Activated gamma-delta T cell treated with anti-CD3 and anti-CD28 coated beads, Interleukin-2, amount 50 U/mL, for 16 hours (primary cell): Measurements from ENCODE around the gene GTF3C2.
A peak's percentile ranks its signal among the peaks of the same experiment; 100 is the strongest.
"Not testable (repeated sequence)": the region's sequence is repeated elsewhere in the genome, so short reads cannot be mapped to it uniquely, and the experiment has no call there.

ENCODE experiments used
- DNase-seq: peaks from one replicate; pipeline ENCODE4 v3.0.0-alpha.2; 2020; ENCODE audit warnings: low read depth

GTF3C2 gene

GRCh38 chr2:27373567-27373966 is 17.0 kb upstream of the GTF3C2 start:
- no peak for DNase-seq

DNA sequence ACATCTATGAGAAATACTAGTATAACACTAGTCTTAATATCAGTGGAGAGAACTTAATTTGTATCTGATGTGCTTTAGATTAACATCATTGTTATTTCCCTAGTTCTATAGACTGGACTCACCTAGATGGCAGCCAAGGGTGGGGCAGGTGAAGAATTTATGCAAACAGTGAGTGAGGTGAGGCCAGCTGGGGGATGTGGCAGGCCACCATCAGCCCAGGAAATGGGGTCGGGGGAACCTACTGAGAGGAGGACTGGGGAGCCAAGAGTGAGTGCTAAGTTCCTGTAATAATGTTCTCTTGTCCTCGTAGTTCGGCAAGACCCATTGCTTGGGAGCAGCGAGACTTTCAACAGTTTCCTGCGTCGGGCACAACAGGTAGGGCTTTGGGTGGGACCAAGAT is 16.4 kb upstream of the GTF3C2 start:
- DNase-seq: no peak

- DNase-seq: no peak
Measured at GRCh38 chr2:27370816-27371620, 14.5 kb upstream of the GTF3C2 start.

GRCh38 chr2:27370026-27370815 is 13.7 kb upstream of the GTF3C2 start, which contains the start of the genes EIF2B4 and SNX17:
EIF2B4 (minus strand) TSS chr2:27370338; CDS start chr2:27370314, 24 bp downstream.
SNX17 (plus strand) TSS chr2:27370616; CDS start chr2:27370744, 128 bp downstream.
- peak; percentile 99 for DNase-seq

GRCh38 chr2:27369471-27370025 is 13.0 kb upstream of the GTF3C2 start:
- DNase-seq: no peak

- no peak for DNase-seq
Measured at GRCh38 chr2:27363933-27364332, 7.4 kb upstream of the GTF3C2 start.

DNA sequence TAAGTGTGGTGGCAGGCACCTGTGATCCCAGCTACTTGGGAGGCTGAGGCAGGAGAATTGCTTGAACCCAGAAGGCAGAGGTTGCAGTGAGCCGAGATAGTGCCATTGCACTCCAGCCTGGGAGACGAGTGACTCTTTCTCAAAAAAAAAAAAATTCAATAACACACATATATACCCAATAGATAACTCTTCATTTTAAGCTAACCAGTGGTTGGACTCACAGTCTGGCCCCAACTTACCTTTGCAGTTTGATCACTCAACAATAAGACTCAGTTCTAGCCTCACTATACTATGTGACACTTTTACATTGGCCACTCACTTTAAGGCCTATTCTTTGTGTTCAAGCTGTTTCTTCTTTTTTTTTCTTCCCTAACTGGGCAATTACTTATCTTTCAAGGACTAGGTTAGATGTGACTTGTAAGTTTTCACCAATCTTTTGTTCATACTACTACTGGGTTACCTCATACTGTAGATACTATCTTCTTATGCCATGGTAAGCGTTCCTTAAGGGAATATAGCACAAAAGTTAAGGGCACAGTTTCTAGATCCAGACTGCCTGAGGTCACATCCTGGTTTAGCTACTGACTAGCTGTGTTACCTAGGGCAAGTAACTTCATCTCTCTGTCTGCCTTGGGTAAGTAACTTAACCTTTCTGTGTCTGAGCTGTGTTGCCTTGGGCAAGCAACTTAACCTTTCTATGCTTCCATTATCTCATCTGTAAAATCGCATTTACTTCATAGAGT is 6.3 kb upstream of the GTF3C2 start:
- DNase-seq: no peak

GRCh38 chr2:27356056-27356381 is 545 bp downstream of the GTF3C2 start:
- no peak for DNase-seq

DNA sequence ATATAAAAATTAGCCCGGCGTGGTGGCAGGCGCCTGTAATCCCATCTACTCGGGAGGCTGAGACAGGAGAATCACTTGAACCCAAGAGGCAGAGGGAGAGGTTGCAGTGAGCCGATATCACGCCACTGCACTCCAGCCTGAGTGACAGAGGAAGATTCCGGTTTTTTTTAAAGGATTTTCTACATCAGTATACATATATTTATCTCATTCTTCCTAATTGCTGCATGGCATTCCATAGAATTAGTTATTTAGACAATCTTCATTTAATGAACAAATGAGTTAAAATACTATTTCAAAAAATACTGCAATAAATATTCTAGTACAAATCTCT is 2.0 kb downstream of the GTF3C2 start:
- no peak for DNase-seq

- DNase-seq: no peak
Measured at GRCh38 chr2:27353762-27354596, 2.6 kb downstream of the GTF3C2 start.

DNA sequence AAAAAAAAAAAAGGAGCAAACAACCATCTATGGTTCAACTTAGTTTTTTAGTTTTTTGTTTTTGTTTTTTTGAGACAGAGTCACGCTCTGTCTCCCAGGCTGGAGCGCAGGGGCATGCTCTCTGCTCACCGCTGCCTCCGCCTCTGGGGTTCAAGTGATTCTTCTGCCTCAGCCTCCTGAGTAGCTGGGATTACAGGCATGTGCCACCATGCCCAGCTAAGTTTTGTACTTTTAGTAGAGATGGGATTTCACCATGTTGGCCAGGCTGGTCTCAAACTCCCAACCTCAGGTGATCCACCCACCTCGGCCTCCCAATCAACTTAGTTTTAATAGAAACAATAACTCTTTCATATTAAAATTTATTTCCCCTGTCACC is 3.2 kb downstream of the GTF3C2 start:
- DNase-seq: not testable (repeated sequence)

GRCh38 chr2:27351802-27352598 is 4.6 kb downstream of the GTF3C2 start:
- DNase-seq: no peak

DNA sequence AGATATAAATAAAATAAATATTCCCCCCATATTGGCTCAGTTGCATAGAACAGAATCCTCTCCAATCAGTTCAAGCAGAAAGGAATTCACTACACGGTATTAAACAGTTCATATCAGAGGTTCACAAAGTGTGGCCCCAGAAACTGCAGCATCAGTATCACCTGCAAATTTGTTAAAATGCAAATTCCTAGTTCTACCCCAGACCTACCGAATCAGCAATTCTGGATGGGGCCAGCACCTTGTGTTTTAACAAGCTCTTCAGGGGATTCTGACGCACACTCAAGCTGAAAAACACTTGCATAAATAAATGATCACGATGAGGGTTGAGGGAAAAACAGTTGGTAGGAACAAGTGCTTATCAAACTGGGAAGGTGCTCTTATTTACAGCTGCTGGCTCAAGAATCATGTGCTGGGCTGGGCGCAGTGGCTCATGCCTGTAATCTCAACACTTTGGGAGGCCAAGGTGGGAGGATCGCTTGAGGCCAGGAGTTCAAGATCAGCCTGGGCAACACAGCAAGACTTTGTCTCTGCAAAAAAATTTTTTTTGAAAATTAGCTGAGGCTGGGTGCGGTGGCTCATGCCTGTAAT is 6.4 kb downstream of the GTF3C2 start:
- no peak for DNase-seq

GRCh38 chr2:27347641-27348040 is 8.9 kb downstream of the GTF3C2 start:
- DNase-seq: no peak

- no peak for DNase-seq
Measured at GRCh38 chr2:27336173-27336572, 20.4 kb downstream of the GTF3C2 start.

DNA sequence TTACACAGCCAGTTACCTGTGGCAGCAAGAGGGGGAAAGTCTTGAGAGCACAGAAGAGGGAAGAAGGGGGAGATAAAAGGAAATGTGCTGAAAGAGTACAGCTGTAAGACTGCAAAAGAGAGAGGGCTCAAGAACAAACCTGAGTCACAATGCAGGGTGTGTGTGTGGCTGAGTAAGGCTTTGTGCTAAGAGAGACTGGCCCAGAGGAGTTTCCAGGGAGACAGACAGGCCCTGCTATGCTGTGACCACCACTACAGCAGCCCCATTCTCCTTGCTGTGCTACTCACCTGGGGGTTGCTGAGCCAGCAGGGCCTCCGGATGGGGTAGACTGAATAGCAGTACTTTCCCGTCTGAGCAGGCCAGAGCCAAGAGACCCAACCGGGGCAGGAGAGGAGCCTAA is 21.3 kb downstream of the GTF3C2 start:
- no peak for DNase-seq

DNA sequence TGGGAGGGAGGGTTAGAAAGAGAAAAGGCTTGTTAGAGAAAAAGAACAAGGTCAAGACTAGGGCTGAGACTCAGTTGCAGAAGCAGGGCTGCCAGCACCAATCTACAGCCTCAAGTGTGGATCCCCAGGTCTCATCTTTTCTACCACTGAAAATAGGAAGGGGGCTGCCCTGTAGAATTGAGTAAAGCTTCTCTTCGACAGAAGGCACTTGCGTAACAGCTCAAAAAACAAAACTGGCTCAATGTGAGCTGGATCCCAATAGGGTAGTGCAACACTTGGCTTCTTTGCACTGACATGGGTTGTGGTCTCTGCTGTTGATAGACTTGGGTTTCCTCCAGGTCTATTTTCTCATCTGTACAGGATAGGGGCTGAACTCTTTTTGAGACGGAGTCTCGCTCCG is 31.8 kb downstream of the GTF3C2 start:
- DNase-seq: no peak

GRCh38 chr2:27323596-27324285 is 32.8 kb downstream of the GTF3C2 start:
- no peak for DNase-seq

DNA sequence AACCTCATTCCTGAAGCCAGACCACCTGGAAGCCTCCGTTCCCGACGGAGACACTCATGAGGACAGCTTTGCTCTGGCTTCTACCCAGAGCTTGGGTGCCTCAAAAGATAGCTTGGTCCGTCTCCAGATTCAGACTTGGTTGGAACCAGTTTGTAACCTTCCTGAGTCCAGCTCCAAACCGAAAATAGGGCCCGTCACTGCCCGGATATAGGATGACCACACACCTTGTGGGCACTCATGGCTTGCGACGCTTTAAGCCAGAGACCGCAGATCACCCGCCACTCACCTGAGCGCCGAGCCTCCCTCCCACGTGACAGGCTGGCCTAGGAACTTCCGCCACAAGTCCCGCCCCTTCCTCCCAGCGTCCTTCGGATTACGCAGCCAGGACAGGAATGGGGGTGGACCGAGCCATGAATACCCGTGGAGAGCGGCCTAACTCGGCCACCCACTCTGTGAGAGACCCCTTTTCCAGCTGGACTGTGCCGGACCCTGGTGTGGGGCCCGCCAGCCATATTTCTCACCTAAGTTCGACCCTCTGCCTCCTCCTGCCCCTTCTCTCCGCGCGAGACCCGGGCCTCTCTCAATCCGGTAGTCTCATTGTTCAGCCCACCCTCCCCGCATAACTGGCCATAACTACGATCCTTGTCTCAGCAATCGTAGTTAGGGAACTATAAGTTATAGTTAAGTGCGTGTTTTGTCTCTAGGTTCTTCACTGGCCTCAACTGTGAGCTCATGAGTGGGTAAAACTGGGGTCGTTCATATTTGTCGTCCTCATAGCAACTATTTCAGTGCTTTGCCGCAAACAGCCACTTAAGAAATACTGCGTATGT is 33.6 kb downstream of the GTF3C2 start, which contains the start of gene MPV17:
Gene MPV17, minus strand, starts transcription at position 332 of the 830 bp plus-strand sequence. CDS start 580 bp downstream, outside the sequence.
- peak; percentile 80 for DNase-seq
